ENCODE measurements around the gene COL8A1. TPM values are rescaled to one million over a fixed set of nuclear protein-coding genes. Genes with fewer than 3 reads are reported as not detected.

COL8A1 gene
- polyA plus RNA-seq, 1 donor = 6.6 TPM

- no peak overlapping the region for H3K27ac ChIP-seq (ENCODE audit: low read length)
- H3K4me3 ChIP-seq (ENCODE audit: low read length) = no peak overlapping the region
- H3K27me3 ChIP-seq (ENCODE audit: control insufficient read depth, insufficient read depth, low read length) = no peaks in the 10 kb centered on the region
- H3K36me3 ChIP-seq (ENCODE audit: control insufficient read depth, insufficient read depth, low read length) = no peaks in the 10 kb centered on the region
- WGBS (ENCODE audit: insufficient coverage, low lambda C conversion rate) = 57% methylated on average over 1 of the region's 2 CpGs
- no peaks in the 10 kb centered on the region for H3K4me1 ChIP-seq (ENCODE audit: control insufficient read depth, insufficient read depth, low read length)
- no peaks in the 10 kb centered on the region for H3K9me3 ChIP-seq (ENCODE audit: control insufficient read depth, low read depth, low read length)
- no peak for DNase-seq
Measured at GRCh38 chr3:99668044-99668443, 29.6 kb downstream of the COL8A1 start.

- H3K36me3 ChIP-seq (ENCODE audit: control insufficient read depth, insufficient read depth, low read length) = no peaks in the 10 kb centered on the region
- WGBS (ENCODE audit: insufficient coverage, low lambda C conversion rate) = 88% methylated on average over 1 of the region's 2 CpGs
- H3K4me1 ChIP-seq (ENCODE audit: control insufficient read depth, insufficient read depth, low read length) = no peaks in the 10 kb centered on the region
- H3K9me3 ChIP-seq (ENCODE audit: control insufficient read depth, low read depth, low read length) = no peaks in the 10 kb centered on the region
- H3K27me3 ChIP-seq (ENCODE audit: control insufficient read depth, insufficient read depth, low read length) = no peaks in the 10 kb centered on the region
- no peak for DNase-seq
- H3K27ac ChIP-seq (ENCODE audit: low read length) = no peak overlapping the region
- no peak overlapping the region for H3K4me3 ChIP-seq (ENCODE audit: low read length)
Measured at GRCh38 chr3:99669879-99670555, 31.6 kb downstream of the COL8A1 start.

- Histone ChIP-seq H3K4me1 (ENCODE audit: control insufficient read depth, insufficient read depth, low read length) (no peaks in the 10 kb centered on the region), H3K27me3 (ENCODE audit: control insufficient read depth, insufficient read depth, low read length) (no peaks in the 10 kb centered on the region), H3K4me3 (ENCODE audit: low read length) (no peak overlapping the region), H3K36me3 (ENCODE audit: control insufficient read depth, insufficient read depth, low read length) (no peaks in the 10 kb centered on the region), H3K9me3 (ENCODE audit: control insufficient read depth, low read depth, low read length) (no peaks in the 10 kb centered on the region), H3K27ac (ENCODE audit: low read length) (no peak overlapping the region)
- no peak for DNase-seq
- 88% methylated on average over 1 of the region's 2 CpGs for WGBS (ENCODE audit: insufficient coverage, low lambda C conversion rate)
Measured at GRCh38 chr3:99670556-99670950, 32.2 kb downstream of the COL8A1 start.

GRCh38 chr3:99674086-99674789 is 35.8 kb downstream of the COL8A1 start:
- Histone ChIP-seq H3K4me3 (ENCODE audit: low read length) (no peak overlapping the region), H3K9me3 (ENCODE audit: control insufficient read depth, low read depth, low read length) (no peaks in the 10 kb centered on the region), H3K36me3 (ENCODE audit: control insufficient read depth, insufficient read depth, low read length) (no peaks in the 10 kb centered on the region), H3K4me1 (ENCODE audit: control insufficient read depth, insufficient read depth, low read length) (no peaks in the 10 kb centered on the region), H3K27me3 (ENCODE audit: control insufficient read depth, insufficient read depth, low read length) (no peaks in the 10 kb centered on the region), H3K27ac (ENCODE audit: low read length) (no peak overlapping the region)
- DNase-seq = no peak
- no CpG with 5 or more reads among the region's 2 CpGs for WGBS (ENCODE audit: insufficient coverage, low lambda C conversion rate)

GRCh38 chr3:99678023-99678422 is 39.6 kb downstream of the COL8A1 start:
- no peaks in the 10 kb centered on the region for H3K36me3 ChIP-seq (ENCODE audit: control insufficient read depth, insufficient read depth, low read length)
- no CpG with 5 or more reads among the region's 1 CpG for whole genome bisulfite sequencing (ENCODE audit: insufficient coverage, low lambda C conversion rate)
- no peak overlapping the region for H3K4me3 ChIP-seq (ENCODE audit: low read length)
- no peak overlapping the region for H3K27ac ChIP-seq (ENCODE audit: low read length)
- H3K4me1 ChIP-seq (ENCODE audit: control insufficient read depth, insufficient read depth, low read length) = no peaks in the 10 kb centered on the region
- H3K27me3 ChIP-seq (ENCODE audit: control insufficient read depth, insufficient read depth, low read length) = no peaks in the 10 kb centered on the region
- DNase-seq = no peak
- H3K9me3 ChIP-seq (ENCODE audit: control insufficient read depth, low read depth, low read length) = no peaks in the 10 kb centered on the region

GRCh38 chr3:99678896-99679295 is 40.5 kb downstream of the COL8A1 start:
- Histone ChIP-seq H3K27ac (ENCODE audit: low read length) (no peak overlapping the region), H3K36me3 (ENCODE audit: control insufficient read depth, insufficient read depth, low read length) (no peaks in the 10 kb centered on the region), H3K4me1 (ENCODE audit: control insufficient read depth, insufficient read depth, low read length) (no peaks in the 10 kb centered on the region), H3K27me3 (ENCODE audit: control insufficient read depth, insufficient read depth, low read length) (no peaks in the 10 kb centered on the region), H3K9me3 (ENCODE audit: control insufficient read depth, low read depth, low read length) (no peaks in the 10 kb centered on the region), H3K4me3 (ENCODE audit: low read length) (no peak overlapping the region)
- WGBS (ENCODE audit: insufficient coverage, low lambda C conversion rate) = no CpG with 5 or more reads among the region's 2 CpGs
- no peak for DNase-seq

- WGBS (ENCODE audit: insufficient coverage, low lambda C conversion rate) = no CpG with 5 or more reads among the region's 1 CpG
- Histone ChIP-seq H3K4me1 (ENCODE audit: control insufficient read depth, insufficient read depth, low read length) (no peaks in the 10 kb centered on the region), H3K27me3 (ENCODE audit: control insufficient read depth, insufficient read depth, low read length) (no peaks in the 10 kb centered on the region), H3K4me3 (ENCODE audit: low read length) (no peak overlapping the region), H3K27ac (ENCODE audit: low read length) (no peak overlapping the region), H3K36me3 (ENCODE audit: control insufficient read depth, insufficient read depth, low read length) (no peaks in the 10 kb centered on the region), H3K9me3 (ENCODE audit: control insufficient read depth, low read depth, low read length) (no peaks in the 10 kb centered on the region)
- DNase-seq = no peak
Measured at GRCh38 chr3:99681512-99681911, 43.1 kb downstream of the COL8A1 start.

GRCh38 chr3:99681976-99682375 is 43.6 kb downstream of the COL8A1 start:
- Histone ChIP-seq H3K4me3 (ENCODE audit: low read length) (no peak overlapping the region), H3K9me3 (ENCODE audit: control insufficient read depth, low read depth, low read length) (no peaks in the 10 kb centered on the region), H3K4me1 (ENCODE audit: control insufficient read depth, insufficient read depth, low read length) (no peaks in the 10 kb centered on the region), H3K36me3 (ENCODE audit: control insufficient read depth, insufficient read depth, low read length) (no peaks in the 10 kb centered on the region), H3K27me3 (ENCODE audit: control insufficient read depth, insufficient read depth, low read length) (no peaks in the 10 kb centered on the region), H3K27ac (ENCODE audit: low read length) (no peak overlapping the region)
- 100% methylated on average over 1 of the region's 9 CpGs for WGBS (ENCODE audit: insufficient coverage, low lambda C conversion rate)
- DNase-seq = no peak

GRCh38 chr3:99683465-99683864 is 45.1 kb downstream of the COL8A1 start:
- Histone ChIP-seq H3K9me3 (ENCODE audit: control insufficient read depth, low read depth, low read length) (no peaks in the 10 kb centered on the region), H3K27me3 (ENCODE audit: control insufficient read depth, insufficient read depth, low read length) (no peaks in the 10 kb centered on the region), H3K27ac (ENCODE audit: low read length) (no peak overlapping the region), H3K36me3 (ENCODE audit: control insufficient read depth, insufficient read depth, low read length) (no peaks in the 10 kb centered on the region), H3K4me1 (ENCODE audit: control insufficient read depth, insufficient read depth, low read length) (no peaks in the 10 kb centered on the region), H3K4me3 (ENCODE audit: low read length) (no peak overlapping the region)
- no CpG with 5 or more reads among the region's 1 CpG for WGBS (ENCODE audit: insufficient coverage, low lambda C conversion rate)
- DNase-seq = no peak

- H3K27me3 ChIP-seq (ENCODE audit: control insufficient read depth, insufficient read depth, low read length) = no peaks in the 10 kb centered on the region
- no peak overlapping the region for H3K4me3 ChIP-seq (ENCODE audit: low read length)
- no peak overlapping the region for H3K27ac ChIP-seq (ENCODE audit: low read length)
- H3K9me3 ChIP-seq (ENCODE audit: control insufficient read depth, low read depth, low read length) = no peaks in the 10 kb centered on the region
- DNase-seq = no peak
- no peaks in the 10 kb centered on the region for H3K36me3 ChIP-seq (ENCODE audit: control insufficient read depth, insufficient read depth, low read length)
- H3K4me1 ChIP-seq (ENCODE audit: control insufficient read depth, insufficient read depth, low read length) = no peaks in the 10 kb centered on the region
- WGBS (ENCODE audit: insufficient coverage, low lambda C conversion rate) = no CpG with 5 or more reads among the region's 3 CpGs
Measured at GRCh38 chr3:99683876-99684275, 45.5 kb downstream of the COL8A1 start.

- Histone ChIP-seq H3K27me3 (ENCODE audit: control insufficient read depth, insufficient read depth, low read length) (no peaks in the 10 kb centered on the region), H3K4me1 (ENCODE audit: control insufficient read depth, insufficient read depth, low read length) (no peaks in the 10 kb centered on the region), H3K4me3 (ENCODE audit: low read length) (no peak overlapping the region), H3K36me3 (ENCODE audit: control insufficient read depth, insufficient read depth, low read length) (no peaks in the 10 kb centered on the region), H3K27ac (ENCODE audit: low read length) (no peak overlapping the region), H3K9me3 (ENCODE audit: control insufficient read depth, low read depth, low read length) (no peaks in the 10 kb centered on the region)
- DNase-seq = no peak
- 59% methylated on average over 2 of the region's 4 CpGs for WGBS (ENCODE audit: insufficient coverage, low lambda C conversion rate)
Measured at GRCh38 chr3:99684644-99685043, 46.2 kb downstream of the COL8A1 start.
